Activated CD8-positive, alpha-beta T cell treated with anti-CD3 and anti-CD28 coated beads for 36 hours (primary cell): ENCODE data around the gene N4BP2. TPM values are rescaled to one million over a fixed set of nuclear protein-coding genes. Genes with fewer than 3 reads are reported as not detected.
A peak's percentile ranks its signal among the peaks of the same experiment; 100 is the strongest.
"Not testable (repeated sequence)": the region's sequence is repeated elsewhere in the genome, so short reads cannot be mapped to it uniquely, and the experiment has no call there.

Experiments
- ATAC-seq: fragments of 200-7000 bp; cut with Tn5 transposase; one replicate; pipeline ENCODE4 v1.10.0; 2021; ENCODE audit warnings: mild to moderate bottlenecking, moderate library complexity
- CTCF ChIA-PET: fragments of 350-600 bp; sonication (Branson Sonifier 250); formaldehyde crosslinking; loops from one replicate; lab custom pipeline; 2021; ENCODE audit warnings: antibody characterized with exemption; lab: Charles Lee
- POLR2A ChIA-PET: fragments of 350-600 bp; sonication (Branson Sonifier 250); formaldehyde crosslinking; loops from one replicate; lab custom pipeline; 2021; ENCODE audit warnings: antibody characterized with exemption; lab: Charles Lee
- DNase-seq: peaks from one replicate; pipeline ENCODE4 v3.0.0-alpha.2; 2020
- H3K27ac Mint-ChIP-seq: one replicate; pipeline ENCODE4 v1.8.0; 2021; ENCODE audit warnings: mild to moderate bottlenecking, mixed read lengths
- H3K27me3 Mint-ChIP-seq: one replicate; pipeline ENCODE4 v1.8.0; 2021; ENCODE audit warnings: mixed read lengths
- H3K36me3 Mint-ChIP-seq: one replicate; pipeline ENCODE4 v1.8.0; 2021; ENCODE audit warnings: low read depth, mixed read lengths
- H3K4me1 Mint-ChIP-seq: one replicate; pipeline ENCODE4 v1.8.0; 2021; ENCODE audit warnings: low read depth, mixed read lengths
- H3K4me3 Mint-ChIP-seq: one replicate; pipeline ENCODE4 v1.8.0; 2021; ENCODE audit warnings: mild to moderate bottlenecking, moderate library complexity, mixed read lengths
- H3K9me3 Mint-ChIP-seq: one replicate; pipeline ENCODE4 v1.8.0; 2021; ENCODE audit warnings: mixed read lengths
- CTCF ChIP-seq: fragments of 200-600 bp; IDR thresholded peaks from one replicate; pipeline ENCODE4 v1.8.0; 2022; ENCODE audit warnings: antibody characterized with exemption, mild to moderate bottlenecking
- intact Hi-C: fragments of 100-400 bp; cut with micrococcal nuclease; formaldehyde crosslinking; loops from one replicate; pipeline ENCODE4 v1.10.0; 2022
- total RNA-seq, 2 experiments: library from RNA; stranded (reverse); gene quantifications; one replicate each; pipeline ENCODE4 v1.2.3, GENCODE V29; 2021

N4BP2 gene
- 10 to 100 TPM; 17.4 to 17.5 TPM for total RNA-seq

- intact Hi-C loops, result loop anchor here (5.0 kb wide), 3 partner anchors 140 to 250 kb away; partner anchors contain the start of gene RHOH
- H3K4me1 Mint-ChIP-seq, result peaks cover 32% of the 10 kb centered on the region
- H3K4me3 Mint-ChIP-seq, result peak within 1 kb of the TSS; percentile 96
- peaks cover 6% of the 10 kb centered on the region for H3K27me3 Mint-ChIP-seq
- H3K27ac Mint-ChIP-seq, result peak within 1 kb of the TSS; percentile 97
- DNase-seq (peak; percentile 77), ATAC-seq (peak; percentile 59)
- ChIA-PET POLR2A (interaction anchor here (0.5 to 3.3 kb wide), 31 partner anchors 11 to 598 kb away, joined by 3 to 24 read pairs (median 4); partner anchors contain the start of genes LIAS and PDS5A), CTCF (interaction anchor here (0.8 to 2.4 kb wide), 21 partner anchors 10 to 268 kb away, joined by 3 to 16 read pairs (median 5); no protein-coding TSS in a partner anchor)
- TF ChIP-seq CTCF, result peak; percentile 75
- no peaks in the 10 kb centered on the region for H3K9me3 Mint-ChIP-seq
- H3K36me3 Mint-ChIP-seq, result peaks cover 5% of the 10 kb centered on the region
Measured at GRCh38 chr4:40056716-40057585, at the start of gene N4BP2. Gene N4BP2 (plus strand): TSS chr4:40056850. CDS start chr4:40097341, 40,491 bp downstream.

GRCh38 chr4:40016007-40016406, 40.6 kb upstream of the N4BP2 start:
- Mint-ChIP-seq H3K27ac (no peak overlapping the region), H3K27me3 (no peaks in the 10 kb centered on the region), H3K4me1 (no peaks in the 10 kb centered on the region), H3K36me3 (no peaks in the 10 kb centered on the region), H3K9me3 (no peaks in the 10 kb centered on the region), H3K4me3 (no peak overlapping the region)
- ChIA-PET POLR2A (no interaction called here), CTCF (no interaction called here)
- intact Hi-C loops, result no loop called here
- no peak for ATAC-seq
- no peak for DNase-seq
- TF ChIP-seq CTCF, result no peak

- Mint-ChIP-seq H3K4me1 (no peaks in the 10 kb centered on the region), H3K4me3 (no peak overlapping the region), H3K27me3 (no peaks in the 10 kb centered on the region), H3K27ac (no peak overlapping the region), H3K36me3 (no peaks in the 10 kb centered on the region), H3K9me3 (no peaks in the 10 kb centered on the region)
- ATAC-seq, result no peak
- POLR2A ChIA-PET, result interaction anchor here (1.3 kb wide), 1 partner anchor 27 kb away, joined by 3 read pairs; no protein-coding TSS in a partner anchor
- intact Hi-C loops, result no loop called here
- CTCF ChIA-PET, result interaction anchor here (2.3 kb wide), 1 partner anchor 15 kb away, joined by 6 read pairs; no protein-coding TSS in a partner anchor
- DNase-seq, result no peak
- TF ChIP-seq CTCF, result no peak
Measured at GRCh38 chr4:40020221-40020620, 36.4 kb upstream of the N4BP2 start.

DNA sequence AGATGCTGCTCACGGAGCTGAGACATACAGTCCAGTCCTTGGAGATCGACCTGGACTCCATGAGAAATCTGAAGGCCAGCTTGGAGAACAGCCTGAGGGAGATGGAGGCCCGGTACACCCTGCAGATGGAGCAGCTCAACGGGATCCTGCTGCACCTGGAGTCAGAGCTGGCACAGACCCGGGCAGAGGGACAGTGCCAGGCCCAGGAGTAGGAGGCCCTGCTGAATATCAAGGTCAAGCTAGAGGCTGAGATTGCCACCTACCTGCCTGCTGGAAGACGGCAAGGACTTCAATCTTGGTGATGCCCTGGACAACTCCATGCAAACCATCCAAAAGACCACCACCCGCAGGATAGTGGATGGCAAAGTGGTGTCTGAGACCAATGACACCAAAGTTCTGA, 35.5 kb upstream of the N4BP2 start:
- POLR2A ChIA-PET, result interaction anchor here (0.6 to 1.3 kb wide), 2 partner anchors 26 to 406 kb away, joined by 3 read pairs; no protein-coding TSS in a partner anchor
- H3K27me3 Mint-ChIP-seq, H3K4me3 Mint-ChIP-seq, H3K27ac Mint-ChIP-seq, intact Hi-C loops, CTCF ChIA-PET, H3K9me3 Mint-ChIP-seq, ATAC-seq, DNase-seq, H3K4me1 Mint-ChIP-seq, H3K36me3 Mint-ChIP-seq: not testable (repeated sequence)

DNA sequence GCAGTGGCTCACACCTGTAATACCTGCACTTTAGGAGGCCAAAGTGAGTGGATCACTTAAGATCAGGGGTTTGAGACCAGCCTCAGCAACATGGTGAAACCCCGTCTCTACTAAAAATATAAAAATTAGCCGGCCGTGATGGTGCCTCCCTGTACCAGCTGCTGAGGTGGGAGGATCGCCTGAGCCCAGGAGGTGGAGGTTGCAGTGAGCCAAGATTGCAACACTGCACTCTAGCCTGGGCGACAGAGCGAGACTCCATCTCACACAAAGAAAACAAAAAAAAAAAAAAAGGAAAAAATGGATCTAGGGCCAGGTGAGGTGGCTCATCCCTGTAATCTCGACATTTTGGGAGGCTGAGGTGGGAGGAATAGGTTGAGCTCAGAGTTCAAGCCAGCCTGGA, 32.6 kb upstream of the N4BP2 start:
- CTCF ChIA-PET, DNase-seq, H3K36me3 Mint-ChIP-seq, H3K27ac Mint-ChIP-seq, H3K9me3 Mint-ChIP-seq, ATAC-seq, H3K4me3 Mint-ChIP-seq, H3K27me3 Mint-ChIP-seq, POLR2A ChIA-PET, intact Hi-C loops, H3K4me1 Mint-ChIP-seq: not testable (repeated sequence)

GRCh38 chr4:40032785-40033184, 23.9 kb upstream of the N4BP2 start:
- no peaks in the 10 kb centered on the region for H3K27me3 Mint-ChIP-seq
- ATAC-seq (no peak), DNase-seq (no peak)
- intact Hi-C loops, result no loop called here
- H3K9me3 Mint-ChIP-seq, result no peaks in the 10 kb centered on the region
- no peak overlapping the region for H3K27ac Mint-ChIP-seq
- CTCF ChIA-PET, result no interaction called here
- no peak overlapping the region for H3K4me3 Mint-ChIP-seq
- POLR2A ChIA-PET, result interaction anchor here (1.2 kb wide), 1 partner anchor 13 kb away, joined by 3 read pairs; no protein-coding TSS in a partner anchor
- no peaks in the 10 kb centered on the region for H3K36me3 Mint-ChIP-seq
- H3K4me1 Mint-ChIP-seq, result no peaks in the 10 kb centered on the region
- no peak for TF ChIP-seq CTCF
